Mucosa of stomach (tissue), 1 donor: Measurements from ENCODE around the gene MON1A.
"Not testable (repeated sequence)": the region's sequence is repeated elsewhere in the genome, so short reads cannot be mapped to it uniquely, and the experiment has no call there.

Source experiments
- H3K27me3 ChIP-seq: one replicate; pipeline ENCODE4 v1.7.0; 2013; ENCODE audit warnings: mild to moderate bottlenecking, low read length; ENCODE audit not compliant: control insufficient read depth, insufficient read depth
- H3K36me3 ChIP-seq: one replicate; pipeline ENCODE4 v1.7.0; 2013; ENCODE audit warnings: low read length; ENCODE audit not compliant: control insufficient read depth, insufficient read depth
- H3K4me1 ChIP-seq: one replicate; pipeline ENCODE4 v1.7.0; 2013; ENCODE audit warnings: mild to moderate bottlenecking, low read length; ENCODE audit not compliant: control insufficient read depth, insufficient read depth
- H3K4me3 ChIP-seq: one replicate; pipeline ENCODE4 v1.7.0; 2013; ENCODE audit warnings: low read length
- H3K9ac ChIP-seq: one replicate; pipeline ENCODE4 v1.7.0; 2013; ENCODE audit warnings: mild to moderate bottlenecking, low read length, moderate library complexity
- H3K9me3 ChIP-seq: one replicate; pipeline ENCODE4 v1.7.0; 2013; ENCODE audit warnings: mild to moderate bottlenecking, low read length, moderate library complexity; ENCODE audit not compliant: control insufficient read depth
- donor health status: Pancreatic carcinoma.

The MON1A gene

GRCh38 chr3:49912881-49913281 is 16.7 kb downstream of the MON1A start:
- Histone ChIP-seq H3K9ac (no peak overlapping the region), H3K9me3 (no peaks in the 10 kb centered on the region), H3K4me3 (no peak overlapping the region), H3K4me1 (peaks cover 9% of the 10 kb centered on the region), H3K27me3 (no peaks in the 10 kb centered on the region), H3K36me3 (no peaks in the 10 kb centered on the region)

GRCh38 chr3:49911611-49912010 is 18.0 kb downstream of the MON1A start:
- no peak overlapping the region for H3K9ac ChIP-seq
- H3K36me3 ChIP-seq = no peaks in the 10 kb centered on the region

GRCh38 chr3:49911124-49911420 is 18.5 kb downstream of the MON1A start:
- H3K9me3 ChIP-seq = no peaks in the 10 kb centered on the region
- no peak overlapping the region for H3K9ac ChIP-seq
- H3K4me3 ChIP-seq = no peak overlapping the region
- H3K4me1 ChIP-seq = peaks cover 27% of the 10 kb centered on the region
- H3K36me3 ChIP-seq = no peaks in the 10 kb centered on the region
- H3K27me3 ChIP-seq = no peaks in the 10 kb centered on the region

More at GRCh38 chr3:49911611-49912010, 18.0 kb downstream of the MON1A start:
- Histone ChIP-seq H3K4me3 (no peak overlapping the region), H3K9me3 (no peaks in the 10 kb centered on the region), H3K27me3 (no peaks in the 10 kb centered on the region), H3K4me1 (peaks cover 22% of the 10 kb centered on the region)

- Histone ChIP-seq H3K9ac (no peak overlapping the region), H3K4me1 (peaks cover 32% of the 10 kb centered on the region), H3K9me3 (no peaks in the 10 kb centered on the region), H3K4me3 (no peak overlapping the region), H3K36me3 (no peaks in the 10 kb centered on the region), H3K27me3 (no peaks in the 10 kb centered on the region)
Observed at GRCh38 chr3:49910409-49911123, 19.0 kb downstream of the MON1A start.

- Histone ChIP-seq H3K9ac (no peak overlapping the region), H3K27me3 (no peaks in the 10 kb centered on the region), H3K4me3 (no peak overlapping the region), H3K9me3 (no peaks in the 10 kb centered on the region), H3K36me3 (no peaks in the 10 kb centered on the region), H3K4me1 (peaks cover 50% of the 10 kb centered on the region)
Observed at GRCh38 chr3:49908373-49909199, 21.0 kb downstream of the MON1A start.

- H3K4me1 ChIP-seq = peaks cover 54% of the 10 kb centered on the region
- H3K27me3 ChIP-seq = no peaks in the 10 kb centered on the region
- no peaks in the 10 kb centered on the region for H3K9me3 ChIP-seq
- H3K9ac ChIP-seq = peak overlapping the region; percentile 72
- peak overlapping the region; percentile 5 for H3K4me3 ChIP-seq
- no peaks in the 10 kb centered on the region for H3K36me3 ChIP-seq
Observed at GRCh38 chr3:49906073-49906743, 23.4 kb downstream of the MON1A start.

- Histone ChIP-seq H3K9ac (peak overlapping the region; percentile 85), H3K4me1 (peaks cover 67% of the 10 kb centered on the region)
- not testable (repeated sequence) for H3K27me3 ChIP-seq, H3K4me3 ChIP-seq, H3K36me3 ChIP-seq, H3K9me3 ChIP-seq
Observed at GRCh38 chr3:49904448-49904847, 25.2 kb downstream of the MON1A start.

GRCh38 chr3:49903451-49904424 is 25.9 kb downstream of the MON1A start, which contains the start of gene MST1R:
Gene MST1R, minus strand, starts transcription at chr3:49903873. Its CDS starts 264 bp downstream, at chr3:49903609.
- Histone ChIP-seq H3K36me3 (peaks cover 3% of the 10 kb centered on the region), H3K27me3 (no peaks in the 10 kb centered on the region), H3K9ac (peak within 1 kb of the TSS; percentile 85), H3K4me1 (peaks cover 72% of the 10 kb centered on the region), H3K9me3 (no peaks in the 10 kb centered on the region), H3K4me3 (peak within 1 kb of the TSS; percentile 51)

GRCh38 chr3:49902511-49903345 is 26.9 kb downstream of the MON1A start:
- H3K4me1 ChIP-seq = peaks cover 69% of the 10 kb centered on the region
- no peaks in the 10 kb centered on the region for H3K27me3 ChIP-seq
- peak overlapping the region; percentile 51 for H3K4me3 ChIP-seq
- peaks cover 13% of the 10 kb centered on the region for H3K36me3 ChIP-seq
- H3K9me3 ChIP-seq = no peaks in the 10 kb centered on the region
- H3K9ac ChIP-seq = peak overlapping the region; percentile 85

- Histone ChIP-seq H3K4me3 (peak overlapping the region; percentile 51), H3K9me3 (no peaks in the 10 kb centered on the region), H3K4me1 (peaks cover 58% of the 10 kb centered on the region), H3K9ac (peak overlapping the region; percentile 85), H3K27me3 (no peaks in the 10 kb centered on the region), H3K36me3 (peaks cover 13% of the 10 kb centered on the region)
Observed at GRCh38 chr3:49901366-49902339, 28.0 kb downstream of the MON1A start.
